IgD-negative memory B cell (primary cell): ENCODE measurements around the gene MAPT. TPM values are rescaled to one million over a fixed set of nuclear protein-coding genes. Genes with fewer than 3 reads are reported as not detected.
"Not testable (repeated sequence)": the region's sequence is repeated elsewhere in the genome, so short reads cannot be mapped to it uniquely, and the experiment has no call there.

Experiments used
- H3K27ac Mint-ChIP-seq, 3 donors: one replicate each; pipeline ENCODE4 v1.8.0; 2020 to 2022; ENCODE audit warnings: mild to moderate bottlenecking in 3 of 3, mixed read lengths in 3 of 3, moderate library complexity in 1 of 3
- H3K27me3 Mint-ChIP-seq: one replicate; pipeline ENCODE4 v1.8.0; 2021; ENCODE audit warnings: mixed read lengths
- H3K36me3 Mint-ChIP-seq: one replicate; pipeline ENCODE4 v1.8.0; 2020; ENCODE audit warnings: mild to moderate bottlenecking, mixed read lengths
- H3K4me1 Mint-ChIP-seq, 3 donors: one replicate each; pipeline ENCODE4 v1.8.0; 2020 to 2022; ENCODE audit warnings: mixed read lengths in 3 of 3, mild to moderate bottlenecking in 1 of 3
- H3K4me3 Mint-ChIP-seq, 4 donors: one replicate each; pipeline ENCODE4 v1.8.0; 2020 to 2022; ENCODE audit warnings: mild to moderate bottlenecking in 4 of 4, mixed read lengths in 4 of 4, moderate library complexity in 3 of 4
- H3K9me3 Mint-ChIP-seq, 3 donors: one replicate each; pipeline ENCODE4 v1.8.0; 2020 to 2021; ENCODE audit warnings: mixed read lengths in 3 of 3, mild to moderate bottlenecking in 1 of 3
- polyA plus RNA-seq: library from polyadenylated mRNA; unstranded; fragments of 300-500 nt; fragmentation: Illumina TruSeq; gene quantifications from one replicate; pipeline ENCODE4 v1.2.3, GENCODE V29; 2021

The MAPT gene
- polyA plus RNA-seq, 1 donor from 2014 or later = not detected

GRCh38 chr17:45851873-45852272 lies 42.5 kb upstream of the MAPT start:
- H3K27me3 Mint-ChIP-seq = peaks cover 18% of the 10 kb centered on the region
- no peak overlapping the region for H3K27ac Mint-ChIP-seq
- H3K9me3 Mint-ChIP-seq = no peaks in the 10 kb centered on the region
- H3K36me3 Mint-ChIP-seq = no peaks in the 10 kb centered on the region
- no peak overlapping the region for H3K4me3 Mint-ChIP-seq
- peaks cover 1 to 6% (median 4%) of the 10 kb centered on the region in 3 donors for H3K4me1 Mint-ChIP-seq

- H3K36me3 Mint-ChIP-seq = no peaks in the 10 kb centered on the region
- H3K27ac Mint-ChIP-seq = no peak overlapping the region
- H3K4me1 Mint-ChIP-seq = peaks cover 1 to 6% (median 4%) of the 10 kb centered on the region in 3 donors
- H3K9me3 Mint-ChIP-seq = no peaks in the 10 kb centered on the region
- H3K4me3 Mint-ChIP-seq = no peak overlapping the region
- peaks cover 15% of the 10 kb centered on the region for H3K27me3 Mint-ChIP-seq
Observed at GRCh38 chr17:45852535-45853297, 41.6 kb upstream of the MAPT start.

GRCh38 chr17:45854209-45854608 lies 40.1 kb upstream of the MAPT start:
- Mint-ChIP-seq H3K9me3 (no peaks in the 10 kb centered on the region), H3K4me3 (no peak overlapping the region), H3K27ac (no peak overlapping the region), H3K27me3 (peaks cover 21% of the 10 kb centered on the region), H3K4me1 (peaks cover 0 to 6% (median 3%) of the 10 kb centered on the region in 3 donors), H3K36me3 (no peaks in the 10 kb centered on the region)

- H3K9me3 Mint-ChIP-seq = no peaks in the 10 kb centered on the region
- no peak overlapping the region for H3K4me3 Mint-ChIP-seq
- H3K27me3 Mint-ChIP-seq = peaks cover 25% of the 10 kb centered on the region
- no peaks in the 10 kb centered on the region for H3K36me3 Mint-ChIP-seq
- H3K27ac Mint-ChIP-seq = peak overlapping the region in 1 of 3 donors; percentile 20
- peaks cover 0 to 6% (median 3%) of the 10 kb centered on the region in 3 donors for H3K4me1 Mint-ChIP-seq
Observed at GRCh38 chr17:45855691-45856336, 38.5 kb upstream of the MAPT start.

GRCh38 chr17:45857977-45858708 lies 36.2 kb upstream of the MAPT start:
- Mint-ChIP-seq H3K36me3 (no peaks in the 10 kb centered on the region), H3K4me1 (no peaks in the 10 kb centered on the region), H3K9me3 (peaks cover 0 to 2% (median 0%) of the 10 kb centered on the region in 3 donors), H3K4me3 (no peak overlapping the region), H3K27ac (no peak overlapping the region), H3K27me3 (peaks cover 25% of the 10 kb centered on the region)

GRCh38 chr17:45861165-45861564 lies 33.2 kb upstream of the MAPT start:
- Mint-ChIP-seq H3K27ac (no peak overlapping the region), H3K27me3 (peaks cover 35% of the 10 kb centered on the region), H3K36me3 (no peaks in the 10 kb centered on the region), H3K4me1 (no peaks in the 10 kb centered on the region), H3K4me3 (no peak overlapping the region), H3K9me3 (peaks cover 0 to 2% (median 2%) of the 10 kb centered on the region in 3 donors)

- not testable (repeated sequence) for H3K4me1 Mint-ChIP-seq, H3K36me3 Mint-ChIP-seq, H3K4me3 Mint-ChIP-seq, H3K9me3 Mint-ChIP-seq, H3K27ac Mint-ChIP-seq
- peaks cover 36% of the 10 kb centered on the region for H3K27me3 Mint-ChIP-seq
Observed at GRCh38 chr17:45862127-45862526, 32.2 kb upstream of the MAPT start.

GRCh38 chr17:45863857-45864654 lies 30.3 kb upstream of the MAPT start:
- no peak overlapping the region for H3K4me3 Mint-ChIP-seq
- H3K36me3 Mint-ChIP-seq = peaks cover 4% of the 10 kb centered on the region
- H3K27ac Mint-ChIP-seq = no peak overlapping the region
- no peaks in the 10 kb centered on the region for H3K4me1 Mint-ChIP-seq
- H3K27me3 Mint-ChIP-seq = peaks cover 30% of the 10 kb centered on the region
- H3K9me3 Mint-ChIP-seq = peaks cover 0 to 2% (median 2%) of the 10 kb centered on the region in 3 donors

GRCh38 chr17:45867171-45867570 lies 27.2 kb upstream of the MAPT start:
- Mint-ChIP-seq H3K36me3 (peaks cover 4% of the 10 kb centered on the region), H3K9me3 (peaks cover 0 to 5% (median under 1%) of the 10 kb centered on the region in 3 donors), H3K27me3 (peaks cover 32% of the 10 kb centered on the region), H3K4me3 (no peak overlapping the region), H3K4me1 (peaks cover 0 to 1% (median 0%) of the 10 kb centered on the region in 3 donors), H3K27ac (no peak overlapping the region)

GRCh38 chr17:45867702-45868101 lies 26.7 kb upstream of the MAPT start:
- H3K4me1 Mint-ChIP-seq = peaks cover 0 to 1% (median 0%) of the 10 kb centered on the region in 3 donors
- H3K9me3 Mint-ChIP-seq = peaks cover 0 to 5% (median 0%) of the 10 kb centered on the region in 3 donors
- H3K27me3 Mint-ChIP-seq = peaks cover 32% of the 10 kb centered on the region
- peaks cover 4% of the 10 kb centered on the region for H3K36me3 Mint-ChIP-seq
- no peak overlapping the region for H3K27ac Mint-ChIP-seq
- H3K4me3 Mint-ChIP-seq = no peak overlapping the region

GRCh38 chr17:45868276-45868675 lies 26.1 kb upstream of the MAPT start:
- no peak overlapping the region for H3K27ac Mint-ChIP-seq
- H3K9me3 Mint-ChIP-seq = peaks cover 0 to 5% (median 0%) of the 10 kb centered on the region in 3 donors
- peaks cover 4% of the 10 kb centered on the region for H3K36me3 Mint-ChIP-seq
- H3K4me1 Mint-ChIP-seq = peaks cover 0 to 1% (median 0%) of the 10 kb centered on the region in 3 donors
- no peak overlapping the region for H3K4me3 Mint-ChIP-seq
- peaks cover 31% of the 10 kb centered on the region for H3K27me3 Mint-ChIP-seq

- Mint-ChIP-seq H3K27me3 (peaks cover 21% of the 10 kb centered on the region), H3K36me3 (peaks cover 4% of the 10 kb centered on the region), H3K9me3 (peaks cover 0 to 3% (median 0%) of the 10 kb centered on the region in 3 donors), H3K27ac (no peak overlapping the region), H3K4me3 (no peak overlapping the region), H3K4me1 (peaks cover 0 to 4% (median 1%) of the 10 kb centered on the region in 3 donors)
Observed at GRCh38 chr17:45869676-45870341, 24.5 kb upstream of the MAPT start.

- Mint-ChIP-seq H3K9me3 (peaks cover 0 to 3% (median 0%) of the 10 kb centered on the region in 3 donors), H3K4me1 (peaks cover 0 to 4% (median 1%) of the 10 kb centered on the region in 3 donors), H3K27ac (no peak overlapping the region), H3K36me3 (peaks cover 4% of the 10 kb centered on the region), H3K4me3 (no peak overlapping the region), H3K27me3 (peaks cover 21% of the 10 kb centered on the region)
Observed at GRCh38 chr17:45870342-45870974, 23.9 kb upstream of the MAPT start.
